ENCODE measurements around the gene COX20. TPM values are rescaled to one million over a fixed set of nuclear protein-coding genes. Genes with fewer than 3 reads are reported as not detected.

Gene COX20
- total and polyA plus RNA-seq, 3 experiments from 2014 or later = 35.7 to 47.0 (median 36.2) TPM

GRCh38 chr1:244837597-244838258 lies 2.3 kb downstream of the COX20 start:
- Histone ChIP-seq H3K9me3 (ENCODE audit: low read length) (no peaks in the 10 kb centered on the region), H3K36me3 (ENCODE audit: insufficient read depth, low read length) (peaks cover 11% of the 10 kb centered on the region), H3K4me1 (ENCODE audit: insufficient read depth, low read length) (peaks cover 45% of the 10 kb centered on the region), H3K27ac (ENCODE audit: low read depth, low read length) (no peak overlapping the region), H3K27me3 (ENCODE audit: insufficient read depth, low read length, poor library complexity, severe bottlenecking) (no peaks in the 10 kb centered on the region), H3K4me3 (ENCODE audit: low read length) (no peak overlapping the region)
- no peak for DNase-seq
- Mint-ChIP-seq H3K27me3 (peaks cover 0 to 1% of the 10 kb centered on the region in 2 donors), H3K4me1 (peaks cover 57 to 73% (median 72%) of the 10 kb centered on the region in 3 donors), H3K9me3 (no peaks in the 10 kb centered on the region), H3K4me3 (peak overlapping the region in 6 of 7 donors; percentile 8 to 99 (median 36)), H3K27ac (peak overlapping the region; percentile 29 to 98 (median 94)), H3K36me3 (peaks cover 11 to 59% (median 14%) of the 10 kb centered on the region in 3 donors)
- ChIA-PET POLR2A (interaction anchor here (1.3 to 5.8 kb wide), 3 partner anchors 10 to 26 kb away, joined by 3 to 322 read pairs (median 66); partner anchors contain the start of gene HNRNPU), CTCF (interaction anchor here (1.2 to 5.6 kb wide), 3 partner anchors 26 to 205 kb away, joined by 3 to 95 read pairs (median 8); partner anchors contain the start of gene HNRNPU)

GRCh38 chr1:244839656-244840055 lies 4.2 kb downstream of the COX20 start:
- Histone ChIP-seq H3K27ac (ENCODE audit: low read depth, low read length) (no peak overlapping the region), H3K36me3 (ENCODE audit: insufficient read depth, low read length) (peaks cover 23% of the 10 kb centered on the region), H3K4me3 (ENCODE audit: low read length) (no peak overlapping the region), H3K9me3 (ENCODE audit: low read length) (no peaks in the 10 kb centered on the region), H3K4me1 (ENCODE audit: insufficient read depth, low read length) (peaks cover 48% of the 10 kb centered on the region), H3K27me3 (ENCODE audit: insufficient read depth, low read length, poor library complexity, severe bottlenecking) (no peaks in the 10 kb centered on the region)
- peaks cover 0 to 1% of the 10 kb centered on the region in 2 donors for H3K27me3 Mint-ChIP-seq
- H3K4me1 Mint-ChIP-seq = peaks cover 60 to 82% (median 73%) of the 10 kb centered on the region in 3 donors
- H3K9me3 Mint-ChIP-seq = no peaks in the 10 kb centered on the region
- no peak for DNase-seq
- peak overlapping the region; percentile 3 to 96 (median 50) for H3K27ac Mint-ChIP-seq
- peak overlapping the region in 2 of 7 donors; percentile 6 to 46 for H3K4me3 Mint-ChIP-seq
- POLR2A ChIA-PET = interaction anchor here (1.5 to 2.2 kb wide), 4 partner anchors 15 to 130 kb away, joined by 4 to 19 read pairs (median 6); partner anchors contain the start of gene HNRNPU
- CTCF ChIA-PET = interaction anchor here (1.1 to 2.3 kb wide), 5 partner anchors 8 to 127 kb away, joined by 3 to 11 read pairs (median 3); partner anchors contain the start of gene HNRNPU
- H3K36me3 Mint-ChIP-seq = peaks cover 11 to 71% (median 17%) of the 10 kb centered on the region in 3 donors

GRCh38 chr1:244840219-244840794 lies 4.8 kb downstream of the COX20 start:
- H3K4me3 ChIP-seq (ENCODE audit: low read length) = no peak overlapping the region
- H3K9me3 ChIP-seq (ENCODE audit: low read length) = no peaks in the 10 kb centered on the region
- peaks cover 23% of the 10 kb centered on the region for H3K36me3 ChIP-seq (ENCODE audit: insufficient read depth, low read length)
- H3K27me3 ChIP-seq (ENCODE audit: insufficient read depth, low read length, poor library complexity, severe bottlenecking) = no peaks in the 10 kb centered on the region
- peak overlapping the region; percentile 14 to 96 (median 35) for H3K27ac Mint-ChIP-seq
- ChIA-PET CTCF (interaction anchor here (1.1 to 2.3 kb wide), 4 partner anchors 15 to 126 kb away, joined by 3 to 11 read pairs (median 4); partner anchors contain the start of gene HNRNPU), POLR2A (interaction anchor here (1.5 to 2.2 kb wide), 4 partner anchors 14 to 129 kb away, joined by 4 to 19 read pairs (median 6); partner anchors contain the start of gene HNRNPU)
- H3K4me1 ChIP-seq (ENCODE audit: insufficient read depth, low read length) = peaks cover 48% of the 10 kb centered on the region
- H3K9me3 Mint-ChIP-seq = no peaks in the 10 kb centered on the region
- no peak overlapping the region for H3K27ac ChIP-seq (ENCODE audit: low read depth, low read length)
- peaks cover 11 to 72% (median 20%) of the 10 kb centered on the region in 3 donors for H3K36me3 Mint-ChIP-seq
- H3K27me3 Mint-ChIP-seq = peaks cover 0 to 1% of the 10 kb centered on the region in 2 donors
- no peak overlapping the region for H3K4me3 Mint-ChIP-seq
- peaks cover 61 to 87% (median 73%) of the 10 kb centered on the region in 3 donors for H3K4me1 Mint-ChIP-seq
- no peak for DNase-seq

GRCh38 chr1:244841273-244841927 lies 5.9 kb downstream of the COX20 start:
- peak overlapping the region in 7 of 8 donors; percentile 4 to 55 (median 20) for H3K27ac Mint-ChIP-seq
- peaks cover 14 to 78% (median 24%) of the 10 kb centered on the region in 3 donors for H3K36me3 Mint-ChIP-seq
- peaks cover 57 to 90% (median 74%) of the 10 kb centered on the region in 3 donors for H3K4me1 Mint-ChIP-seq
- no peaks in the 10 kb centered on the region for H3K27me3 Mint-ChIP-seq
- Histone ChIP-seq H3K27ac (ENCODE audit: low read depth, low read length) (no peak overlapping the region), H3K27me3 (ENCODE audit: insufficient read depth, low read length, poor library complexity, severe bottlenecking) (no peaks in the 10 kb centered on the region), H3K36me3 (ENCODE audit: insufficient read depth, low read length) (peaks cover 23% of the 10 kb centered on the region), H3K9me3 (ENCODE audit: low read length) (no peaks in the 10 kb centered on the region), H3K4me1 (ENCODE audit: insufficient read depth, low read length) (peaks cover 44% of the 10 kb centered on the region), H3K4me3 (ENCODE audit: low read length) (no peak overlapping the region)
- H3K4me3 Mint-ChIP-seq = no peak overlapping the region
- no peak for DNase-seq
- CTCF ChIA-PET = no interaction called here
- no peaks in the 10 kb centered on the region for H3K9me3 Mint-ChIP-seq
- POLR2A ChIA-PET = interaction anchor here (0.9 kb wide), 1 partner anchor 21 kb away, joined by 3 read pairs; no protein-coding TSS in a partner anchor

GRCh38 chr1:244843148-244843978 lies 7.9 kb downstream of the COX20 start:
- peak overlapping the region in 3 of 8 donors; percentile 46 to 59 (median 47) for H3K27ac Mint-ChIP-seq
- H3K36me3 ChIP-seq (ENCODE audit: insufficient read depth, low read length) = peaks cover 35% of the 10 kb centered on the region
- no peak for DNase-seq

GRCh38 chr1:244844155-244845121 lies 9.0 kb downstream of the COX20 start:
- no peaks in the 10 kb centered on the region for H3K27me3 ChIP-seq (ENCODE audit: insufficient read depth, low read length, poor library complexity, severe bottlenecking)
- Mint-ChIP-seq H3K4me1 (peaks cover 46 to 84% (median 65%) of the 10 kb centered on the region in 3 donors), H3K4me3 (peak overlapping the region in 1 of 7 donors; percentile 1), H3K36me3 (peaks cover 7 to 92% (median 23%) of the 10 kb centered on the region in 3 donors), H3K27me3 (no peaks in the 10 kb centered on the region), H3K27ac (peak overlapping the region in 4 of 8 donors; percentile 17 to 63 (median 44)), H3K9me3 (no peaks in the 10 kb centered on the region)
- ChIA-PET CTCF (interaction anchor here (1.2 kb wide), 2 partner anchors 18 to 198 kb away, joined by 3 to 5 read pairs; no protein-coding TSS in a partner anchor), POLR2A (interaction anchor here (3.0 kb wide), 1 partner anchor 9 kb away, joined by 18 read pairs; the partner anchor contains the start of gene COX20)
- H3K27ac ChIP-seq (ENCODE audit: low read depth, low read length) = no peak overlapping the region
- H3K36me3 ChIP-seq (ENCODE audit: insufficient read depth, low read length) = peaks cover 35% of the 10 kb centered on the region
- DNase-seq = no peak
- H3K4me1 ChIP-seq (ENCODE audit: insufficient read depth, low read length) = peaks cover 27% of the 10 kb centered on the region
- H3K9me3 ChIP-seq (ENCODE audit: low read length) = no peaks in the 10 kb centered on the region
- H3K4me3 ChIP-seq (ENCODE audit: low read length) = no peak overlapping the region

More at GRCh38 chr1:244843148-244843978, 7.9 kb downstream of the COX20 start:
- no peaks in the 10 kb centered on the region for H3K9me3 Mint-ChIP-seq
- H3K27me3 ChIP-seq (ENCODE audit: insufficient read depth, low read length, poor library complexity, severe bottlenecking) = no peaks in the 10 kb centered on the region
- H3K4me1 ChIP-seq (ENCODE audit: insufficient read depth, low read length) = peaks cover 30% of the 10 kb centered on the region
- no peaks in the 10 kb centered on the region for H3K9me3 ChIP-seq (ENCODE audit: low read length)
- H3K4me3 ChIP-seq (ENCODE audit: low read length) = no peak overlapping the region
- peaks cover 10 to 89% (median 23%) of the 10 kb centered on the region in 3 donors for H3K36me3 Mint-ChIP-seq
- POLR2A ChIA-PET = interaction anchor here (0.8 to 3.0 kb wide), 3 partner anchors 8 to 18 kb away, joined by 3 to 18 read pairs (median 3); partner anchors contain the start of gene COX20
- H3K27me3 Mint-ChIP-seq = no peaks in the 10 kb centered on the region
- CTCF ChIA-PET = interaction anchor here (1.2 kb wide), 2 partner anchors 19 to 199 kb away, joined by 3 to 5 read pairs; no protein-coding TSS in a partner anchor
- H3K27ac ChIP-seq (ENCODE audit: low read depth, low read length) = no peak overlapping the region
- peaks cover 44 to 84% (median 65%) of the 10 kb centered on the region in 3 donors for H3K4me1 Mint-ChIP-seq
- H3K4me3 Mint-ChIP-seq = no peak overlapping the region

Data from CD8-positive, alpha-beta memory T cell (primary cell).